ENCODE results near the gene CAV1.

CAV1 gene

GRCh38 chr7:116505823-116506222, 19.0 kb upstream of the CAV1 start:
- DNase-seq, result no peak

GRCh38 chr7:116509982-116510579, 14.8 kb upstream of the CAV1 start:
- DNase-seq, result no peak

- DNase-seq, result no peak
These were observed 14.0 kb upstream of the CAV1 start for GRCh38 chr7:116510795-116511194.

DNA sequence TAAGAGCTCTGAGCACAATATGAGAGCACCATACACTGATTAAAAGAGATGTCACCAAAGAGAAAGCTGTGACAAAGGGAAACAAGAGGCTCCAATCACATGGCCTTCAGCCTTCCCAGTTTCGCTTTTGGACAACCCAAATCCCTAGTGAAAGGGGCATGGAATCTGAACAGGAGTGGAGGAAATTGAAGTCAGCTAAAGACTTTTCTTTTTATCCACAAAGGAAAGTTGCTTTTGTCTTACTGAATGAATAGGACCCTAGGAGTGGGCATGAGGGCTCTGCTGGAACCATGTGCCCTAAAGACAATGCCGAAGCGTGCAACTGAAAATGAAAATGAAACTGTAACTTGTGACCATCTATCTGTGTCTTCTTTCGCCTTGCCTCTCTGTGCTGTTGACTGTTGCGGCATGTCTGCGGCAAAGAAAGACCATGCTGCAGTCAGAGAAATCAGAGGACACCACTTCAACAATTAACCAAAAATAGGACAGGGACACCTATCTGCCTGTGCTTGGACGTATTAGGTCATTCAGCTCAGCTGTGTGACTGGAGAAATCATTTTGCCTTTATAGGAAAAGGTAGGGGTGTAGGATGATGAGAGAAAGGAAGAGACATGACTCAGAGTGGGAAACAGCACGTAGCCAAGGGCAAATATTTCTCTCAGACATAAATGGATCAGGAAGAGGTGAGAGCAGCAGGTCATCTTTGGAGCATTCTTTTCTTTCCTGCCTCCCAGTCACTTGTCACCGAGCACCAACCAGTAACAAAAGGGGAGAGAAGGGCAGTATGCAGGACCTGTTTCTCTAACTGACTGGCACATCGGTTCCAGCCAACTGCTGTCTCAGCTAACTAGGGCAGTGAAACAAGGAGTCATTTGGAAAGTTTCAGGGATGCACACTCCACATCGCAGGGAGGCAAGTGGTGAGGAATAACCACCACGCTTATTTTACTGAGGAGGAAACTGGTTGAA, 13.0 kb upstream of the CAV1 start:
- DNase-seq, result peak in 1 of 2 experiments; percentile 5

- no peak for DNase-seq
These were observed 12.2 kb upstream of the CAV1 start for GRCh38 chr7:116512520-116513188.

GRCh38 chr7:116515584-116515983, 9.3 kb upstream of the CAV1 start:
- DNase-seq, result no peak

DNA sequence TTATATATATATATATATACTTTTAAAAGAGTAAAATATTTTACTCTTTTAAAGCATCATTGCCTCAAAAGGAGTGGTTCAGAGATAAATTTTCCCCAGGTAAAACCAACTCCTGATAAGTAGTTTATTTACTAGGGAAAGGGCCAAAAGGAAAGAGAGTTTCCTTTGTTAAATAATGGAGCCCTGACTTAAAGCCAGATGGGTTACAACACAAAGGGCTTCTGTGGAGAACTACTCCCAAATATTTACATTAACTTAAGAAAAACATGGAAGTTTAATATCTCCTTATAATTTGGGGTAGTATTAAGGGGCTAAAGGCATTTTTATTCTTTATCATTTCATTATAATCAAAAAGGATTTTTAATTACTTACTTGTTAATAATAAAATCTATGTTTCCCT, 8.5 kb upstream of the CAV1 start:
- DNase-seq, result no peak

- DNase-seq, result no peak
These were observed 7.2 kb upstream of the CAV1 start for GRCh38 chr7:116517626-116518025.

GRCh38 chr7:116518961-116519360, 5.9 kb upstream of the CAV1 start:
- no peak for DNase-seq

DNA sequence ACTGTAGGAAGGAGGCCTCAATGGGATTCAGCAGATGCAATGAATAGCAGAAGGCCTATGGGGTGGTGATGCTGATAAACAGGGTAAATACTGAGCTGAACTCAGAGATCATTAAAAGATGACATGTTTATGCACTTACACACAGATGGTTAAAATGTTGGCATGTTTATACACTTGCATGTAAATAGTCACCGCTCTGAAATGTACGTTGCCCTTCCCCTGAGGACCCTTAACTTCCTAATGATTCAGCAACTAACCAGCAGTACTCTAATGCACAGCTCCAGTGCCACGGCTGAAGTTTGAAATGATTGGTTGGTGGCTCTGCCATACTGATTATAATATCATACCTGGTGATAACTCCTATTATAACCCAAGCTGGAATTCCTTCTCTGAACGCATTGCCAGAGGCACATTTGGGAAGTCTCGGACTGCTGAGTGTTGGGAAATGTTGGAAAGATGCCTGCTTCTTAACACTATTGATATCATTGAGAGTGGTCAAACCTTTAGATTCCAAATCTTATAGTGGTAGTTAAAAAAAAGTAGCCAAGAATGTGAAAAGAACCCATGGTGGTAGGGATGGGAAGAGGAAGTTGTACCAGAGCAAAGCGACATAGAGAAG, 3.7 kb upstream of the CAV1 start:
- DNase-seq, result no peak

- no peak for DNase-seq
These were observed 2.6 kb upstream of the CAV1 start for GRCh38 chr7:116522247-116522646.

DNA sequence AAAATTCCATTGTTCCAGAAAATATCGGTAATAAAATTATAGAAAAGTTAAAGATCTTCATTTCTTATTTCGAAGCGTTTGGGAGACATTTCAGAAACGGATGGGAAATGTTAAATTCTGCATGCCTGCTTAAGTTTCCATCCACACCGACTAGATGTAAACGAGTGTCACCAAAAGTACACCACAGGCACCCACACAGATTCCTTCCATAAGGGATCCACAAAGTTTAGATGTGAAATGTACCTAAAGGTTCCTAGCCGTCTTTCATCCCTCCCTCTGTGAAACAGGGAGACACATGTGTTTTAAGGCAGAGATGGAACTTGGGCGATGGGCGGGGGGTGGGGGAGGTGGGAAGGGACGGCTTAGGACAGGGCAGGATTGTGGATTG, 621 bp upstream of the CAV1 start:
- DNase-seq, result no peak

DNA sequence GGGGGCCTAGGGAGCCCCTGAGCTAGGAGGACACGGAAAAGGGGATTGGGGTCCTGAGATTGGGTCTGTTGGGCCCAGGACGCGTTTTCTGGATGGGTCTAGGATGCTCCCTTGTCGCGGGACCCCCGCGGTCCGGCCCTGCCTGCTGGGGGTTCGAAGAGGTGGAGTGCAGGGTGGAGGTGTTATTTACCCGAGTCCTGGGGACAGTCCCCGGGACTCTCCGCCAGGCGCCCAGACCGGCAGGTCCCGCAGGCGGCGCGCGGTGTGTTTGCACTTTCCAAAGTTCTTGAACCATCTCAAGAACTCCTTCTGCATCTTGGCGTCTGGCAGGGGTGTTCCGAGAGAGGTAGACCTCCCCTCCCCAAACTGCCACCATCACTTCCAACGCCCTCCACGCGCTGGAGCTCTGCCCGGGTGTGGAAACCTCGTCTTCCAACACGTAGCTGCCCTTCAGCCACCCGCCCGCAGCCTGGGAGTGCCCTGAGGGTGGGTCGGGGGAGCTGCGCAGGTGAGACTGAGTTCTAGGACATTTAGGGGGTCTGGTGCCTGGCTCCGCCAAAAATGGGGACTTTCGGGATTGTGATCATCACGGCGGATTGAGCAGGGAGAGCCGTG, 569 bp downstream of the CAV1 start:
- no peak for DNase-seq

GRCh38 chr7:116525913-116526861, 1.4 kb downstream of the CAV1 start:
- DNase-seq, result no peak

- DNase-seq, result no peak
These were observed 2.1 kb downstream of the CAV1 start for GRCh38 chr7:116526897-116527296.

DNA sequence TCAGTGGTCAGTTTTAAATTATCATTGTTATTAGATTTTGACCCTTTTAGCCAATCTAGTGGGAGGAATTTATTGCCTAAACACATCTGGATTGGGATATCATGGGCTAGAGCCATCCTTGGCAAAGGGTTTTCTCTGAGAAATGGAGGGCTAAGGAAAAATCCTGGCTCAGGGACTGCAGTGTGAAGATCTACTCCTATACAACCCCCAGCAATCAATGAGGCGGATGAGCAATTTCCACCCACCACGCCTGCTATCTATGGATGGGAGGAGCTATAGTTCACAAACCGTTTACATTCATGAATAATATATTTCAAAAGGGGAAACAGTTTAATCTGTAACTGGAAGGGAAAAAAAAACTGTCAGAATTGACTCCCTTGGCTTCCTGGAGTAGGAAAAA, 2.7 kb downstream of the CAV1 start:
- no peak for DNase-seq

- no peak for DNase-seq
These were observed 3.4 kb downstream of the CAV1 start for GRCh38 chr7:116528008-116528789.

- DNase-seq, result no peak
These were observed 4.4 kb downstream of the CAV1 start for GRCh38 chr7:116529250-116529649.

GRCh38 chr7:116530107-116530820, 5.4 kb downstream of the CAV1 start:
- DNase-seq, result no peak

GRCh38 chr7:116532102-116532688, 7.4 kb downstream of the CAV1 start:
- DNase-seq, result no peak
